GM12872 (cell line): ENCODE results near the gene MAD2L2.

ENCODE experiments used
- TF ChIP-seq, protein P1 (sequence below): IDR thresholded peaks from 3 replicates; pipeline ENCODE4 v1.5.1; 2011; ENCODE audit warnings: low read depth, mild to moderate bottlenecking, low read length, moderate library complexity; ENCODE audit not compliant: insufficient read depth

The MAD2L2 gene

DNA sequence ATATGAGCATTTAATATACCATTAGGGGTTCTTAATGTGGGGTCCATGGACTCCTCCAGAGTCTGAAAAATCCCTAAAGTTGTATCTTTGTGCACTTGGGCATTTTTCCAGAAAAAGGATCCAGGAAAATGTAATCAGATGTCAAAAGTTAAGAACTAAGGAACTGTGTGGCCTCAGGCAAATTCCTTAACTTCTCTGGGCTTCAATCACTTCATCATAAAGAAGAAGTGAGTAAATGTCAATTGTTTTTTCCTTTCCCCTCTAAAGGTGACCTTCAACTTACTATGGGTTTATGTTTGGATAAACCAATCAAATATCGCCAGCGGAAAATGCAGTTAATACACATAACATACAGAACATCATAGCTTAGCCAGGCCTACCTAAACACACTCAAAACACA, 2.5 kb downstream of the MAD2L2 start:
- TF ChIP-seq, protein P1, sequence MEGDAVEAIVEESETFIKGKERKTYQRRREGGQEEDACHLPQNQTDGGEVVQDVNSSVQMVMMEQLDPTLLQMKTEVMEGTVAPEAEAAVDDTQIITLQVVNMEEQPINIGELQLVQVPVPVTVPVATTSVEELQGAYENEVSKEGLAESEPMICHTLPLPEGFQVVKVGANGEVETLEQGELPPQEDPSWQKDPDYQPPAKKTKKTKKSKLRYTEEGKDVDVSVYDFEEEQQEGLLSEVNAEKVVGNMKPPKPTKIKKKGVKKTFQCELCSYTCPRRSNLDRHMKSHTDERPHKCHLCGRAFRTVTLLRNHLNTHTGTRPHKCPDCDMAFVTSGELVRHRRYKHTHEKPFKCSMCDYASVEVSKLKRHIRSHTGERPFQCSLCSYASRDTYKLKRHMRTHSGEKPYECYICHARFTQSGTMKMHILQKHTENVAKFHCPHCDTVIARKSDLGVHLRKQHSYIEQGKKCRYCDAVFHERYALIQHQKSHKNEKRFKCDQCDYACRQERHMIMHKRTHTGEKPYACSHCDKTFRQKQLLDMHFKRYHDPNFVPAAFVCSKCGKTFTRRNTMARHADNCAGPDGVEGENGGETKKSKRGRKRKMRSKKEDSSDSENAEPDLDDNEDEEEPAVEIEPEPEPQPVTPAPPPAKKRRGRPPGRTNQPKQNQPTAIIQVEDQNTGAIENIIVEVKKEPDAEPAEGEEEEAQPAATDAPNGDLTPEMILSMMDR, result no peak

DNA sequence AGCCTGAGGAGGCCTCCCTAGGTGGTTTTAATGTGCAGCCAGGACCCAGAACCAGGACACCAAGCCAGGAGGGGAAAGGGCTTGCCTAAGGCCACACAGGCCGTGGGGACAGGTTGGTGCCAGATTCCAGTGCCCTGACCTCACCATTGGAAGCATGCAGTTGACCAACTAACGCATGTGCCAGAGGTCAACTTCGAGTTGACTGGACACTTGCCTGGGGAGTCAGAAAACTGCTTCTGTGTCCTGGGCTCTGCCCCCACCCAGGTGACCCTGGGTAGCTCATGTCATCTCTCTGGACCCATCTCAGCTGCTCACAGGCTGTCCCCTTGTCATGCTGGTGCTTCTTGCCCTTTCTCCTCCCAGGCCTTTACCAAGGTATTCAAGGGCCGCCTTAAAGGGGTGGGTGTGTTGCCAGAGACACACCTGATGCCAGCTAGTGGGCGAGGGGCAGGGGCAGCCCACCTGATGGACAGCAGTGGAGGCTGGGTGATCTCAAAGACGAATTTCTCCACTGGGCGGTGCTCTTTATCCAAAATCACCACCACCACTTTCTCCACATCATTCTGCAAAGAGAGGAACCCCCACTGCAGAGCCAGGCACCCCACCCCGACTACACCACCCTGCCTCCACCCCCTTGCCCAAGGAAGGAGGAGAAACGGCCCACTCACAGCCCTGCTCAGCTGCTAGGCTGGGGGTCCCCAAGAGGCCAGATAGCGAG, 4.4 kb downstream of the MAD2L2 start:
- TF ChIP-seq, protein P1, result no peak

DNA sequence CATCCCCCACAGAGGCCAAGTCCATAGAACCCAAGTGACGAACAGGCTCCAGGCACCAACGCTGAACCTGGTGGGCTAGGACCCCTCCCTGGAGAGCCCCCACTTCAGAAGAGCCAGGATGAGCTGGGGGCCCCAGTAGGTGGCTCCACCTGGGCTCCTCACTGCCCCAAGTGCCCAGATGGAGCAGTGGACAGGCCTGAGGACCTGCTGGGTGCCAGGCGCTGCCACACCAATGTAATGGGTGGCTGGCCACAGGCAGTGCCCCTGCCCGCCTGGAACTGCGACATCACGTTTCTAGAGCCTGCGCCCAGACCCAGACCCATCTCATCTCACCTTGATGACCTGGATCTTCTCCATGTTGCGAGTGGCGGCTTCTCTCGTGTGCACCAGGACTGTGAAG, 5.6 kb downstream of the MAD2L2 start:
- TF ChIP-seq, protein P1, result 0 out of 3 replicates have a peak, but pooled peaks have one; percentile 8

DNA sequence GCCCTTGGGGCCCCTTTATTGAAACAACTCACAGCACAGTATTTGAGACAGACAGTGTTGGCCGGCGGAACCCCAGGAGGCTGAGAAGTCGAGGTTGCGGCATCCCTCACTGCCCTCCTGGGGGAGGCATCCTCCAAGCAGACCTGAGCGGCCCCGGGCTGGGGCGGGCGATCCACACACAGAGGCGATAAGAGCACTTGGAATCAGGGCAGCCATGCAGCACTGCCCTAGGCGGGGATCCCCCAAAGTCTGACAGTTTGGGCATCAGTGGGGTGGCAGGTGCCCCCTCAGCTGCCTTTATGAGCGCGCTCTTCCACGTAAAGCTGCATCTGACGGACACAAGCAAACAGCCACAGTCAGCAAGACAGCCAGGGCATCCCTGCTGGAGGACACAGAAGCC, 6.5 kb downstream of the MAD2L2 start:
- TF ChIP-seq, protein P1, result no peak

DNA sequence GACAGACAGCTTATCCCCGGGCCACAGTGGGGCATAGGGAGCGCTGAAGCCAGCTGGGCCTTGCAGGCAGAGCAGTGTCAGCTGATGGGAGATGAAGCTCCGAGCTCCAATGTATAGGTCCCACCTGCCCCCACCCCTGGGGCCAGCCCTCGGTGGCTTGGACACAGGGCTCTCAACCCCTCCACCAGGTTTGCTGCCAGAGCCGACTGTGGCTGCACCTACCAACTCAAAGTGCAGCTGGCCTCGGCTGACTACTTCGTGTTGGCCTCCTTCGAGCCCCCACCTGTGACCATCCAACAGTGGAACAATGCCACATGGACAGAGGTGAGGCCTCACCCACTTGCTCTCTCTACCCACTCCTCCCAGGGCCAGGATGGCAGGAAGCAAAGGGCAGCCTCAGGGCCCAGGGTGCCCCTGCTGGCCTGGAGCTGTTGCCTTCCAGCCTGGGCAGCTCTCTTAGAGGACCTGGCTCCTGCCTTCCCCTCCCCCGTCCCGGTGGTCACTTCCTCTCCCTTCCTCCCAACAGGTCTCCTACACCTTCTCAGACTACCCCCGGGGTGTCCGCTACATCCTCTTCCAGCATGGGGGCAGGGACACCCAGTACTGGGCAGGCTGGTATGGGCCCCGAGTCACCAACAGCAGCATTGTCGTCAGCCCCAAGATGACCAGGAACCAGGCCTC, 7.7 kb downstream of the MAD2L2 start:
- TF ChIP-seq, protein P1, result no peak

DNA sequence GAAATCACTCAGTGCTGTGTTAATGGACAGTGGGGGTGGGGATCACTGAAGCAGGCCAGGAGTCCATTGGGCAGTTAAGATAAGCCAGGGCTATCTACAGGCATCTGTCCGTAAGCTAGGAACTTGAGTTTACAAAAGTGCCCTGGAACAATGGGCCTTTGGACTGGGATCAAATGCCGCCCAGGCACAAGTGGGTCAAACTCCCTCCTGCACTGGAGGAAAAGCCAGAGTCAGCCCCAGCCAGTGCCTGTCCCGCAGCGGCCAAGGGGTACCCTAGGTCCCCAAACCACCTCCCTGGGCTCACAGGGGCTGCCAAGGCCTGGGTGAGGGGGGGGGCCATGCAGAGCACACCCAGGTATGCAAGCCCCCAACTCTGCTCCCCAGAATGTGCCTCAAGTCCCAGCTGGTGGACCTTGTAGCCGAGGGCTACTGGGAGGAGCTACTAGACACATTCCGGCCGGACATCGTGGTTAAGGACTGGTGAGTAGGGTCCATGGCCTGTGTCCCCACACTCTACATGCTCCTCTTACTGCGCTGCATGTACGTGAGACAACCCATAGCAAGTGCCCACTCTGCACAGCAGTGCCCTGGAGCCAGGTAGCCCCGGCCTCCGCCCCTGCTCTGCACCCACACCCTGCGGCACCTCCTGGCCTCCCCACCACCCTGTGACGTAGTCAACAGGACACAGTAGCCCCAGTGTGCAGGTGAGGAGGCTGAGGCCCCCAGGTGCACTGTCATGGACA, 9.2 kb downstream of the MAD2L2 start:
- TF ChIP-seq, protein P1, result no peak

DNA sequence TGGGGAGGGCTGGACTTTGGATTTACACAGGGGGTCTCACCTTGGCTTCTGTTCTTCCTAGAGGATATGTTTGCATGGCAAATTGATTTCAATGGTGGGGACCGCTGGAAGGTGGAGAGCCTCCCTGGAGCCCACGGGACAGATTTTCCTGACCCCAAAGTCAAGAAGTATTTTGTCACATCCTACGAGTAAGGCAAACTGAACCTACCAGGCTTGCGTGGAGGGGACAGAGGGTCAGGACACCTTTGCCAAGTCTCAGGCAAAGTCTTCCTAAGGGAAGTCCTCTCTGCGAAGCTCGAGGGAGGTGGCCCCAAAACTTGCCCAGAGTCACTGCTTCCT, 9.8 kb downstream of the MAD2L2 start:
- TF ChIP-seq, protein P1, result no peak
